ENCODE measurements around the gene FES.
"Not testable (repeated sequence)": the region's sequence is repeated elsewhere in the genome, so short reads cannot be mapped to it uniquely, and the experiment has no call there.

Gene FES

GRCh38 chr15:90860942-90861675, 23.2 kb upstream of the FES start:
- no peak for DNase-seq (ENCODE audit: low spot score)

GRCh38 chr15:90862487-90862886, 21.8 kb upstream of the FES start:
- no peak for DNase-seq (ENCODE audit: low spot score)

GRCh38 chr15:90862964-90863778, 21.1 kb upstream of the FES start:
- no peak for DNase-seq (ENCODE audit: low spot score)

GRCh38 chr15:90863987-90864386, 20.3 kb upstream of the FES start:
- no peak for DNase-seq (ENCODE audit: low spot score)

- DNase-seq (ENCODE audit: low spot score): no peak
Observed at GRCh38 chr15:90864507-90864906, 19.8 kb upstream of the FES start.

- DNase-seq (ENCODE audit: low spot score): no peak
Observed at GRCh38 chr15:90865702-90866101, 18.6 kb upstream of the FES start.

- no peak for DNase-seq (ENCODE audit: low spot score)
Observed at GRCh38 chr15:90866161-90866715, 18.1 kb upstream of the FES start.

GRCh38 chr15:90866800-90867199, 17.5 kb upstream of the FES start:
- no peak for DNase-seq (ENCODE audit: low spot score)

- no peak for DNase-seq (ENCODE audit: low spot score)
Observed at GRCh38 chr15:90868261-90868689, 16.0 kb upstream of the FES start, which contains the start of gene FURIN. Gene FURIN (plus strand): TSS chr15:90868588. CDS start chr15:90875741, 7,153 bp downstream.

- no peak for DNase-seq (ENCODE audit: low spot score)
Observed at GRCh38 chr15:90869140-90869541, 15.2 kb upstream of the FES start.

GRCh38 chr15:90869601-90870353, 14.5 kb upstream of the FES start:
- DNase-seq (ENCODE audit: low spot score): no peak

- no peak for DNase-seq (ENCODE audit: low spot score)
Observed at GRCh38 chr15:90870354-90871138, 13.8 kb upstream of the FES start.

GRCh38 chr15:90871139-90871715, 13.1 kb upstream of the FES start:
- no peak for DNase-seq (ENCODE audit: low spot score)

GRCh38 chr15:90871716-90872485, 12.4 kb upstream of the FES start:
- DNase-seq (ENCODE audit: low spot score): no peak

GRCh38 chr15:90872486-90873184, 11.7 kb upstream of the FES start:
- no peak for DNase-seq (ENCODE audit: low spot score)

GRCh38 chr15:90873488-90873997, 10.8 kb upstream of the FES start:
- DNase-seq (ENCODE audit: low spot score): no peak

GRCh38 chr15:90873998-90874605, 10.2 kb upstream of the FES start:
- no peak for DNase-seq (ENCODE audit: low spot score)

- DNase-seq (ENCODE audit: low spot score): not testable (repeated sequence)
Observed at GRCh38 chr15:90874986-90875385, 9.3 kb upstream of the FES start.

Data from SK-N-DZ (cell line).